Neuronal stem cell (in vitro differentiated cells): ENCODE results near the gene TMEM126A.

ENCODE experiments used
- DNase-seq: peaks from one replicate; pipeline ENCODE4 v3.0.0-alpha.2; 2013; ENCODE audit warnings: low spot score
- H2AFZ ChIP-seq: one replicate; pipeline ENCODE4 v1.6.1; 2013; ENCODE audit warnings: mild to moderate bottlenecking, low read length, inconsistent platforms
- H2AK5ac ChIP-seq: 2 replicates; pipeline ENCODE4 v1.6.1; 2013; ENCODE audit warnings: low read depth, mild to moderate bottlenecking, inconsistent platforms, low read length, moderate library complexity, mixed read lengths
- H2BK120ac ChIP-seq: 2 replicates; pipeline ENCODE4 v1.6.1; 2013; ENCODE audit warnings: low read depth, mild to moderate bottlenecking, inconsistent platforms, low read length, moderate library complexity, mixed read lengths
- H2BK12ac ChIP-seq: one replicate; pipeline ENCODE4 v1.6.1; 2013; ENCODE audit warnings: low read length, inconsistent platforms
- H2BK15ac ChIP-seq: 2 replicates; pipeline ENCODE4 v1.6.1; 2013; ENCODE audit warnings: mild to moderate bottlenecking, low read length, inconsistent platforms, mixed read lengths
- H2BK5ac ChIP-seq: one replicate; pipeline ENCODE4 v1.6.1; 2013; ENCODE audit warnings: inconsistent platforms, mild to moderate bottlenecking, low read length, moderate library complexity
- H3K14ac ChIP-seq: one replicate; pipeline ENCODE4 v1.6.1; 2013; ENCODE audit warnings: low read length, inconsistent platforms
- H3K18ac ChIP-seq: 2 replicates; pipeline ENCODE4 v1.6.1; 2013; ENCODE audit warnings: low read length, inconsistent platforms
- H3K23ac ChIP-seq: 2 replicates; pipeline ENCODE4 v1.6.1; 2013; ENCODE audit warnings: low read depth, mild to moderate bottlenecking, mixed read lengths, low read length, inconsistent platforms; ENCODE audit not compliant: poor library complexity
- H3K27ac ChIP-seq: replicated peaks from 3 replicates; pipeline ENCODE4 v1.5.1; 2013; ENCODE audit warnings: low read length, inconsistent platforms
- H3K27me3 ChIP-seq, 3 experiments: 2 replicates each; pipeline ENCODE4 v1.6.1; 2013; ENCODE audit warnings: low read length in 3 of 3, mild to moderate bottlenecking in 2 of 3, inconsistent platforms in 1 of 3, low read depth in 1 of 3, mixed read lengths in 1 of 3, moderate library complexity in 1 of 3; ENCODE audit not compliant: control insufficient read depth in 3 of 3, insufficient read depth in 3 of 3
- H3K36me3 ChIP-seq, 2 donors: replicated peaks in 1 of 2; 2 replicates each; pipeline ENCODE4 v1.6.1; 2013; ENCODE audit warnings: low read length in 2 of 2; ENCODE audit not compliant: control insufficient read depth in 2 of 2, insufficient read depth in 2 of 2
- H3K4ac ChIP-seq: 2 replicates; pipeline ENCODE4 v1.6.1; 2013; ENCODE audit warnings: inconsistent platforms, mild to moderate bottlenecking, low read length, moderate library complexity
- H3K4me1 ChIP-seq, 2 donors: 1 replicate in 1 of 2; 2 replicates in 1 of 2; pipeline ENCODE4 v1.6.1; 2013; ENCODE audit warnings: low read length in 2 of 2, low read depth in 1 of 2; ENCODE audit not compliant: control insufficient read depth in 2 of 2, insufficient read depth in 1 of 2
- H3K4me2 ChIP-seq: one replicate; pipeline ENCODE4 v1.6.1; 2013; ENCODE audit warnings: mild to moderate bottlenecking, low read length, inconsistent platforms; ENCODE audit not compliant: insufficient read depth, poor library complexity, severe bottlenecking
- H3K4me3 ChIP-seq, 2 donors: 2 replicates each; pipeline ENCODE4 v1.5.1; 2013; ENCODE audit warnings: low read length in 2 of 2, mild to moderate bottlenecking in 2 of 2, inconsistent platforms in 1 of 2, moderate library complexity in 1 of 2
- H3K79me1 ChIP-seq: one replicate; pipeline ENCODE4 v1.6.1; 2013; ENCODE audit warnings: low read depth, mild to moderate bottlenecking, inconsistent platforms, low read length, moderate library complexity
- H3K9ac ChIP-seq: one replicate; pipeline ENCODE4 v1.6.1; 2013; ENCODE audit warnings: mild to moderate bottlenecking, low read depth, low read length, inconsistent platforms; ENCODE audit not compliant: poor library complexity
- H3K9me3 ChIP-seq, 2 donors: replicated peaks in 1 of 2; 2 replicates each; pipeline versions ENCODE3 to v1.6.1; 2013; ENCODE audit warnings: low read length in 2 of 2, mild to moderate bottlenecking in 2 of 2, inconsistent platforms in 1 of 2, low read depth in 1 of 2, mixed read lengths in 1 of 2, moderate library complexity in 1 of 2; ENCODE audit not compliant: control insufficient read depth in 2 of 2, insufficient read depth in 1 of 2
- H4K8ac ChIP-seq: one replicate; pipeline ENCODE4 v1.6.1; 2013; ENCODE audit warnings: low read depth, mild to moderate bottlenecking, inconsistent platforms, low read length, moderate library complexity
- H4K91ac ChIP-seq: one replicate; pipeline ENCODE4 v1.6.1; 2013; ENCODE audit warnings: low read length, low read depth, mild to moderate bottlenecking, inconsistent platforms; ENCODE audit not compliant: poor library complexity
- WGBS, 2 donors: extraction: QIAGEN DNeasy Blood & Tissue Kit; methylation state at CpG; one replicate each; pipeline ENCODE4 v1.1.7; 2013; ENCODE audit warnings: missing lambda C conversion rate in 2 of 2, mixed read lengths in 1 of 2; ENCODE audit not compliant: insufficient read length in 2 of 2, insufficient replicate concordance in 1 of 2; ENCODE audit errors: extremely low coverage in 2 of 2; 5-methylcytosine and 5-hydroxymethylcytosine counted together

The TMEM126A gene

GRCh38 chr11:85627998-85628770, 19.6 kb upstream of the TMEM126A start, which contains the start of gene TMEM126B:
Gene TMEM126B (plus strand): TSS chr11:85628593. CDS start chr11:85628608, 15 bp downstream.
- WGBS, 2 donors, result no CpG with 5 or more reads among the region's 41 CpGs

GRCh38 chr11:85628771-85629341, 18.9 kb upstream of the TMEM126A start:
- Histone ChIP-seq H3K27me3 (no peaks in the 10 kb centered on the region), H2BK5ac (no peak overlapping the region), H4K8ac (no peak overlapping the region), H3K18ac (no peak overlapping the region), H3K9me3 (no peaks in the 10 kb centered on the region), H3K9ac (no peak overlapping the region), H3K4me2 (peak overlapping the region; percentile 63), H3K36me3 (peaks cover 0 to 26% of the 10 kb centered on the region in 2 donors), H3K27ac (no peak overlapping the region), H2AK5ac (no peak overlapping the region), H3K4me3 (peak overlapping the region; percentile 71 to 85), H3K79me1 (no peaks in the 10 kb centered on the region), H2BK15ac (no peak overlapping the region), H3K4ac (no peak overlapping the region), H3K4me1 (peaks cover 4 to 6% of the 10 kb centered on the region in 2 donors), H2AFZ (peak overlapping the region; percentile 97), H3K23ac (no peak overlapping the region), H3K14ac (no peak overlapping the region), H2BK120ac (no peak overlapping the region), H2BK12ac (no peak overlapping the region), H4K91ac (no peak overlapping the region)
- WGBS, 2 donors, result no CpG with 5 or more reads among the region's 13 CpGs
- no peak for DNase-seq

More at GRCh38 chr11:85627998-85628770, 19.6 kb upstream of the TMEM126A start, which contains the start of gene TMEM126B:
- peak; percentile 94 for DNase-seq
- Histone ChIP-seq H3K27ac (peak within 1 kb of the TSS; percentile 72), H3K79me1 (no peaks in the 10 kb centered on the region), H3K18ac (peak within 1 kb of the TSS; percentile 95), H3K14ac (peak within 1 kb of the TSS; percentile 86), H2BK15ac (no peak within 1 kb of the TSS), H3K9me3 (no peaks in the 10 kb centered on the region), H3K4me1 (peaks cover 4 to 6% of the 10 kb centered on the region in 2 donors), H2BK5ac (no peak within 1 kb of the TSS), H3K27me3 (no peaks in the 10 kb centered on the region), H3K9ac (peak within 1 kb of the TSS; percentile 83), H3K4me3 (peak within 1 kb of the TSS; percentile 71 to 86), H3K4me2 (peak within 1 kb of the TSS; percentile 79), H3K36me3 (peaks cover 0 to 22% of the 10 kb centered on the region in 2 donors), H2BK120ac (no peak within 1 kb of the TSS), H3K4ac (no peak within 1 kb of the TSS), H2AFZ (peak within 1 kb of the TSS; percentile 97), H4K91ac (no peak within 1 kb of the TSS), H3K23ac (no peak within 1 kb of the TSS), H2AK5ac (no peak within 1 kb of the TSS), H2BK12ac (no peak within 1 kb of the TSS), H4K8ac (no peak within 1 kb of the TSS)

- WGBS, 2 donors, result no CpG with 5 or more reads among the region's 3 CpGs
- Histone ChIP-seq H2AFZ (no peak overlapping the region), H4K8ac (no peak overlapping the region), H2BK15ac (no peak overlapping the region), H3K27me3 (no peaks in the 10 kb centered on the region), H3K27ac (no peak overlapping the region), H3K4me2 (no peak overlapping the region), H3K18ac (no peak overlapping the region), H2BK5ac (no peak overlapping the region), H3K4ac (no peak overlapping the region), H3K9ac (no peak overlapping the region), H3K4me1 (peaks cover 0 to 4% of the 10 kb centered on the region in 2 donors), H3K14ac (no peak overlapping the region), H3K79me1 (no peaks in the 10 kb centered on the region), H2BK12ac (no peak overlapping the region), H4K91ac (no peak overlapping the region), H2AK5ac (no peak overlapping the region), H3K23ac (no peak overlapping the region), H2BK120ac (no peak overlapping the region), H3K36me3 (peaks cover 2 to 78% of the 10 kb centered on the region in 2 donors), H3K9me3 (no peaks in the 10 kb centered on the region), H3K4me3 (no peak overlapping the region)
- no peak for DNase-seq
Measured at GRCh38 chr11:85634747-85635146, 13.0 kb upstream of the TMEM126A start.

- H4K8ac ChIP-seq, result no peak overlapping the region
- H3K4me3 ChIP-seq, result no peak overlapping the region
- no peak overlapping the region for H2BK15ac ChIP-seq
- no peak overlapping the region for H3K14ac ChIP-seq
- H2AK5ac ChIP-seq, result no peak overlapping the region
- no peak overlapping the region for H2BK120ac ChIP-seq
- no peak overlapping the region for H3K23ac ChIP-seq
- H3K9me3 ChIP-seq, result no peaks in the 10 kb centered on the region
- no peak overlapping the region for H3K27ac ChIP-seq
- H3K36me3 ChIP-seq, result peaks cover 0 to 14% of the 10 kb centered on the region in 2 donors
- no peaks in the 10 kb centered on the region for H3K79me1 ChIP-seq
- no peaks in the 10 kb centered on the region for H3K27me3 ChIP-seq
- H2AFZ ChIP-seq, result no peak overlapping the region
- no peak overlapping the region for H2BK12ac ChIP-seq
- H3K4ac ChIP-seq, result no peak overlapping the region
- no CpG with 5 or more reads among the region's 2 CpGs for WGBS, 2 donors
- peaks cover 0 to 2% of the 10 kb centered on the region in 2 donors for H3K4me1 ChIP-seq
- H3K9ac ChIP-seq, result no peak overlapping the region
- H4K91ac ChIP-seq, result no peak overlapping the region
- no peak overlapping the region for H2BK5ac ChIP-seq
- no peak for DNase-seq
- H3K18ac ChIP-seq, result no peak overlapping the region
- H3K4me2 ChIP-seq, result no peak overlapping the region
Measured at GRCh38 chr11:85643191-85643614, 4.6 kb upstream of the TMEM126A start.
